DND-41 (cell line): ENCODE measurements around the gene THSD4.

Experiments used
- ATAC-seq: fragments of 200-7000 bp; cut with Tn5 transposase; 3 replicates; pipeline ENCODE4 v1.9.1; 2021; ENCODE audit warnings: low read depth; ENCODE audit not compliant: insufficient read depth
- DNase-seq: peaks from one replicate; pipeline ENCODE4 v3.0.0-alpha.2; 2020
- H2AFZ ChIP-seq: 2 replicates; pipeline ENCODE4 v1.6.0; 2012; ENCODE audit warnings: low read depth, low read length
- H3K27ac ChIP-seq: 2 replicates; pipeline ENCODE4 v1.5.1; 2012; ENCODE audit warnings: low read length, inconsistent platforms
- H3K27me3 ChIP-seq: fragments of 200-600 bp; sonication (generic); 2 replicates; pipeline ENCODE4 v1.6.0; 2012; ENCODE audit warnings: low read length, mild to moderate bottlenecking, inconsistent platforms; ENCODE audit not compliant: insufficient read depth, poor library complexity
- H3K36me3 ChIP-seq: 2 replicates; pipeline ENCODE4 v1.5.1; 2012; ENCODE audit warnings: low read length, inconsistent platforms; ENCODE audit not compliant: insufficient read depth
- H3K4me1 ChIP-seq: 2 replicates; pipeline ENCODE4 v1.5.1; 2012; ENCODE audit warnings: mild to moderate bottlenecking, low read length; ENCODE audit not compliant: insufficient read depth
- H3K4me2 ChIP-seq: 2 replicates; pipeline ENCODE4 v1.6.0; 2012; ENCODE audit warnings: mild to moderate bottlenecking, moderate library complexity, low read length, inconsistent platforms; ENCODE audit not compliant: insufficient read depth
- H3K4me3 ChIP-seq, 2 experiments: fragments of 200-600 bp in 1 of 2; shearing (Covaris generic) in 1 of 2; 2 replicates each; pipeline ENCODE4 v1.5.1; 2012 to 2016; ENCODE audit warnings: inconsistent platforms in 2 of 2, low read length in 2 of 2, mild to moderate bottlenecking in 2 of 2, low read depth in 1 of 2, moderate library complexity in 1 of 2
- H3K79me2 ChIP-seq: 2 replicates; pipeline ENCODE4 v1.6.0; 2012; ENCODE audit warnings: low read length, inconsistent platforms; ENCODE audit not compliant: insufficient read depth
- H3K9ac ChIP-seq: 2 replicates; pipeline ENCODE4 v1.6.0; 2012; ENCODE audit warnings: low read depth, mild to moderate bottlenecking, inconsistent platforms, low read length, moderate library complexity
- H3K9me3 ChIP-seq: 2 replicates; pipeline ENCODE4 v1.5.1; 2012; ENCODE audit warnings: low read length, moderate library complexity, mild to moderate bottlenecking, inconsistent platforms; ENCODE audit not compliant: insufficient read depth, severe bottlenecking
- H4K20me1 ChIP-seq: 2 replicates; pipeline ENCODE4 v1.6.0; 2012; ENCODE audit warnings: low read length; ENCODE audit not compliant: insufficient read depth
- EZH2 ChIP-seq: IDR thresholded peaks from 3 replicates; pipeline ENCODE4 v1.6.1; 2012; ENCODE audit warnings: borderline replicate concordance, low read depth, mild to moderate bottlenecking, moderate library complexity, low read length, inconsistent platforms; ENCODE audit not compliant: severe bottlenecking
- TF ChIP-seq, protein P1 (sequence below): IDR thresholded peaks from 2 replicates; pipeline ENCODE4 v1.5.1; 2012; ENCODE audit warnings: borderline replicate concordance, low read length, moderate library complexity, mild to moderate bottlenecking; ENCODE audit not compliant: poor library complexity, severe bottlenecking; ENCODE audit errors: extremely low read depth

Gene THSD4

DNA sequence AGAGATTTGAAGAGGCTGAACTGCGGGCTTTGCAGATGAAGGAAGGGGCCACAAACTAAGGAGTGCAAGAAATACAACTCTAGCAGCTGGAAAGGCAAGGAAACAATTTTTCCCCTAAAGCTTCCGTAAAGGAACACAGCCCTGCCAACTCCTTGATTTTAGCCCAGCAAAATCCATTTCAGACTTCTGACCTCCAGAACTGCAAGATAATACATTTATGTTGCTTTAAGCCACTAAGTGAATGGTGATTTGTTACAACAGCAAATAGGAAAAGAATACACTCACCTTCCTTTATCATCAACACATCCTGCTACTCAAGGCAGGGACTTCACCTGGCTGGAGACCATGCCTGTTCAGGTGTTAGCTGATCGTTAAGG lies 575.8 kb downstream of the THSD4 start:
- Histone ChIP-seq H3K79me2 (no peaks in the 10 kb centered on the region), H3K36me3 (no peaks in the 10 kb centered on the region), H3K4me1 (no peaks in the 10 kb centered on the region), H3K27me3 (peaks cover 3% of the 10 kb centered on the region), H3K27ac (no peak overlapping the region), H3K4me3 (no peak overlapping the region), H4K20me1 (no peaks in the 10 kb centered on the region), H3K9ac (no peak overlapping the region), H3K9me3 (no peaks in the 10 kb centered on the region), H2AFZ (no peak overlapping the region), H3K4me2 (no peak overlapping the region)
- TF ChIP-seq, protein P1, sequence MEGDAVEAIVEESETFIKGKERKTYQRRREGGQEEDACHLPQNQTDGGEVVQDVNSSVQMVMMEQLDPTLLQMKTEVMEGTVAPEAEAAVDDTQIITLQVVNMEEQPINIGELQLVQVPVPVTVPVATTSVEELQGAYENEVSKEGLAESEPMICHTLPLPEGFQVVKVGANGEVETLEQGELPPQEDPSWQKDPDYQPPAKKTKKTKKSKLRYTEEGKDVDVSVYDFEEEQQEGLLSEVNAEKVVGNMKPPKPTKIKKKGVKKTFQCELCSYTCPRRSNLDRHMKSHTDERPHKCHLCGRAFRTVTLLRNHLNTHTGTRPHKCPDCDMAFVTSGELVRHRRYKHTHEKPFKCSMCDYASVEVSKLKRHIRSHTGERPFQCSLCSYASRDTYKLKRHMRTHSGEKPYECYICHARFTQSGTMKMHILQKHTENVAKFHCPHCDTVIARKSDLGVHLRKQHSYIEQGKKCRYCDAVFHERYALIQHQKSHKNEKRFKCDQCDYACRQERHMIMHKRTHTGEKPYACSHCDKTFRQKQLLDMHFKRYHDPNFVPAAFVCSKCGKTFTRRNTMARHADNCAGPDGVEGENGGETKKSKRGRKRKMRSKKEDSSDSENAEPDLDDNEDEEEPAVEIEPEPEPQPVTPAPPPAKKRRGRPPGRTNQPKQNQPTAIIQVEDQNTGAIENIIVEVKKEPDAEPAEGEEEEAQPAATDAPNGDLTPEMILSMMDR: no peak
- no peak for TF ChIP-seq EZH2
- ATAC-seq (no peak), DNase-seq (no peak)

DNA sequence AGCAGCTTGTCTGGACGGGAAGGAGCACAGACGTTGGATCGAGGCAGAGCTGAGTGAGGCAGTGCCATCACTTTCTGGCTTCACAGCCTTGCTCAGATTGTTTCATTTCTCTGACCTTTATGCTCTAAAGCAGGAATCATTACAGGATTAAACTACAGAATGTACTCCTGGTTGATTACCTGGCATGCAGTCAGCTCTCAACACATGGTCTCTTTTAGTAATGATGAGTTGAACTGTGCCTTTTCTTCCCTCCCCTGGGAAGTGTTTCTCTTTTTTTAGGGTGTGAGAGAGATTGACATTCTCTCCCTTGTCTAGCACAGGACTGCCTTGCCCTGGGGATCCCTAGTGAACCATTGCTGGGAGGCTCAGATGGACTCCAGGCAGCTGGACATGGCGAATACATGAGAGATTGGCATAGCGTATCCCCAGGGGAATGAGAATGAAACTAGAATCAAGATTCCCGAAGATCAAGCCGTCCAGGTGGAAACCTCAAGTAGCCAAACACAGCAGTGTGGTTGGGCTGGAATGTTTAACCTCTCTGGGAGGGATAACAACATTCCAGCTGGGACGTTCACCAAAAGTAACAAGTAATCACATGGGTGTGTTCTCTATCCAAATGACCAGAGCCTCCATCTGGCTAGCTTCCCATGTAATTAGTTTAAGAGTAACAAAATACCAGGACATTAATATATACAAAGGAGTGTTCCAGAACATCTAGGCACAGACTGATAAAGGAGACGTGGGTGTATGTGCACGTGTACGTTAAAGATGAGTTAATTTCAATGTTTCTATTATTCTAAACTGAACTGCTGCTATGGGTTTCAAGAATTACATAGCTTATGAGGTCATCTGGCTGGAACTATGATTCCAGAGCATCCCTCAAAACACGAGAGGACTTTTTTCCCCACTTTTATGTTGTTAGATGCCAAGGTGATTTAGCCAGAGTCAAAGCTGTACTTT lies 576.5 kb downstream of the THSD4 start:
- DNase-seq (no peak), ATAC-seq (no peak)
- H3K27ac ChIP-seq: no peak overlapping the region
- no peak overlapping the region for H3K4me2 ChIP-seq
- H2AFZ ChIP-seq: no peak overlapping the region
- H3K79me2 ChIP-seq: no peaks in the 10 kb centered on the region
- H3K9me3 ChIP-seq: no peaks in the 10 kb centered on the region
- no peaks in the 10 kb centered on the region for H3K4me1 ChIP-seq
- no peak overlapping the region for H3K9ac ChIP-seq
- H3K36me3 ChIP-seq: no peaks in the 10 kb centered on the region
- TF ChIP-seq EZH2: no peak
- TF ChIP-seq, protein P1: no peak
- H3K27me3 ChIP-seq: peaks cover 4% of the 10 kb centered on the region
- H4K20me1 ChIP-seq: no peaks in the 10 kb centered on the region
- no peak overlapping the region for H3K4me3 ChIP-seq

DNA sequence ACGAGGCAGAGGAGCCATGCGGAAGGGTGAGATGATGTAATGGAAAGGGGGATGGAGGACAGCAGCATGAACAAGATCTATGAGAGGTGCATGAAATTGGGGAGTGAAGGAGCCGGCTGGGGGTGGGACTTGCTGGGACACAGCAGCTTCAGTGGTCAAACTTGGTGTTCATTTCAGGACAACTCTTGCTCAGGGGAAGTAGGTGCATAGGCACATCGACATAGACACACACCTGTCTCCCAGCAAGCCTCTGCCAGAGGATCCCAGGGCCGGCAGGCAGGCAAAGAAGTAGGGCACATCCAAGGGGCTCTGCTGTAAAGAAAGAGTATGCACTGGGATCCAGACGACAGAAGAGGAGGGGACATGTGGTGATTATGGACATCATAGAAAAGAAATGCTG lies 582.0 kb downstream of the THSD4 start:
- Histone ChIP-seq H3K4me1 (no peaks in the 10 kb centered on the region), H3K79me2 (no peaks in the 10 kb centered on the region), H3K4me2 (no peak overlapping the region), H3K4me3 (no peak overlapping the region), H3K27ac (no peak overlapping the region), H2AFZ (no peak overlapping the region), H3K36me3 (no peaks in the 10 kb centered on the region), H4K20me1 (no peaks in the 10 kb centered on the region), H3K27me3 (peaks cover 9% of the 10 kb centered on the region), H3K9me3 (no peaks in the 10 kb centered on the region), H3K9ac (no peak overlapping the region)
- DNase-seq (no peak), ATAC-seq (no peak)
- TF ChIP-seq, protein P1: no peak
- TF ChIP-seq EZH2: no peak
